ENCODE data around the gene FMNL3. TPM values are rescaled to one million over a fixed set of nuclear protein-coding genes. Genes with fewer than 3 reads are reported as not detected.

FMNL3 gene
- total and polyA plus RNA-seq, 2 of the 13 experiments (the other 11 are each of a cell fraction or from before 2014, with no cell fraction given): 0.44 to 1.1 TPM

DNA sequence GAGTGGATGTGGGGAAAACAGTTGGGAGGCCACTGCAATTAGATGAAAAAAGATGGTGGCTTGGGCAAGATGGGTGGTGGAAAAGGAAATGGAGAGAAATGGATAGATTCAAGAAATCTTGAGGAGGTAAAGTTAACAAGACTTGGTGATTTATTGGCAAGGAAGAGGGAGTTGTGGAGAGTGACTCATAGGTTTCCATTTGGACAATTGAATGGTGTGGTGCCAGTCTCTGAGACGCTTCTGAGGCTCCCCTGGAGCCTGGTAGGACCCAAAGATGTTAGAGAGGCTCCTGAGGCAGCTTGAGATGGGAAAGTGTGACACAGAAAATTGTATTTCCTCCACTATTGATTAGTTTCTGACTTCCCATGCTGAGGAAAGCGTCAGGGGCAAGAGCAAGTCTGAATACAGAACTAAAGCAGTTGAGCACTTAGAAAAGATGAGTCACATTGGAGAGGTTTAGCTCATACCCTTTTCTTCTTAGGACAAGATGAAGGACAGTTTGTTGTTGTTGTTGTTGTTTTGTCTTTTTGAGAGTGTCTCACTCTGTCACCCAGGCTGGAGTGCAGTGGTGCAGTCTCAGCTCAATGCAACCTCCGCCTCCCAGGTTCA is 79.3 kb downstream of the FMNL3 start (continued):
- TF ChIP-seq, protein P1, sequence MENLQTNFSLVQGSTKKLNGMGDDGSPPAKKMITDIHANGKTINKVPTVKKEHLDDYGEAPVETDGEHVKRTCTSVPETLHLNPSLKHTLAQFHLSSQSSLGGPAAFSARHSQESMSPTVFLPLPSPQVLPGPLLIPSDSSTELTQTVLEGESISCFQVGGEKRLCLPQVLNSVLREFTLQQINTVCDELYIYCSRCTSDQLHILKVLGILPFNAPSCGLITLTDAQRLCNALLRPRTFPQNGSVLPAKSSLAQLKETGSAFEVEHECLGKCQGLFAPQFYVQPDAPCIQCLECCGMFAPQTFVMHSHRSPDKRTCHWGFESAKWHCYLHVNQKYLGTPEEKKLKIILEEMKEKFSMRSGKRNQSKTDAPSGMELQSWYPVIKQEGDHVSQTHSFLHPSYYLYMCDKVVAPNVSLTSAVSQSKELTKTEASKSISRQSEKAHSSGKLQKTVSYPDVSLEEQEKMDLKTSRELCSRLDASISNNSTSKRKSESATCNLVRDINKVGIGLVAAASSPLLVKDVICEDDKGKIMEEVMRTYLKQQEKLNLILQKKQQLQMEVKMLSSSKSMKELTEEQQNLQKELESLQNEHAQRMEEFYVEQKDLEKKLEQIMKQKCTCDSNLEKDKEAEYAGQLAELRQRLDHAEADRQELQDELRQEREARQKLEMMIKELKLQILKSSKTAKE (CRISPR knock-in tag; IDR thresholded peaks at IDR 0.05; ENCODE audit: borderline replicate concordance): no peak
- TF ChIP-seq GATAD1 (CRISPR knock-in tag; IDR thresholded peaks at IDR 0.05): no peak

DNA sequence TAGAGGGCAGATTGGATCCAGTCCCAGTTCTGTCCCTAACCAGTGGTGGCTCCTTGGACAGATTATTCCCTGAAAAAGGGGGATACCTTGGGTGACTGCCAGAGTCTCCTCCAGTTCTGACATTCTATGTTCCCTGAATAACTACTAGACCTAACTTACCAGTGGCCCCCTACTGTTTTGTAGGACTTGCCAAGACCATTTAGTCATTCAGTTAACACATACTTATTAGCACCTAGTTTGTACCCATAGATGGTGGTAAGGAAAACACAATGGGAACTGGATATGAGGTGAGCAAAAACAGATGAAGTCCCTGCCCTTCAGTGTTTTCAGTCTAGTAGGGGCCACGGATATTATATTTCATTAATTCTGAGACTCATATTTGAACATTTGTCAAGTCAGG is 80.4 kb downstream of the FMNL3 start:
- in situ Hi-C loops (cut with HindIII; ENCODE audit: extremely low pct_ligation_motif_present, low pct_unique_long_range_greater_than_20kb): no loop called here
- POLR2A ChIA-PET: no interaction called here

More for the DNA sequence above, 80.4 kb downstream of the FMNL3 start:
- H3K79me2 ChIP-seq (ENCODE audit: insufficient read depth, low read length): no peaks in the 10 kb centered on the region
- ATAC-seq: no peak
- no peaks in the 10 kb centered on the region for H3K27me3 ChIP-seq (ENCODE audit: control insufficient read depth in 1 of 2, insufficient read depth in 2 of 2, low read length in 2 of 2)
- H3K36me3 ChIP-seq (replicated peaks in 1 of 2; ENCODE audit: control insufficient read depth in 1 of 2, insufficient read depth in 2 of 2, low read length in 2 of 2): no peaks in the 10 kb centered on the region
- 84% methylated on average over 1 of the region's 1 CpG for WGBS (ENCODE audit: low lambda C conversion rate)
- no peak for FAIRE-seq
- CTCF ChIA-PET (ENCODE audit: low intra/inter-chr PET ratio, low total read pairs): no interaction called here
- no peak overlapping the region for H2AFZ ChIP-seq (ENCODE audit: low read length)
- peaks cover 18% of the 10 kb centered on the region for H3K4me1 ChIP-seq (ENCODE audit: insufficient read depth, low read length)
- H3K9ac ChIP-seq (ENCODE audit: insufficient read depth, low read depth, low read length): no peak overlapping the region
- DNase-seq (ENCODE audit: low spot score): no peak
- no peak for TF ChIP-seq ZNF33A (CRISPR knock-in tag; IDR thresholded peaks at IDR 0.05; ENCODE audit: borderline replicate concordance)
- TF ChIP-seq NAIF1 (CRISPR knock-in tag; IDR thresholded peaks at IDR 0.05; ENCODE audit: borderline replicate concordance): no peak
- TF ChIP-seq ZBTB38 (CRISPR knock-in tag; IDR thresholded peaks at IDR 0.05): no peak
- no peak for TF ChIP-seq AGO1 (IDR thresholded peaks at IDR 0.05; ENCODE audit: low read depth, low read length, poor library complexity, severe bottlenecking)
- TF ChIP-seq FOSL2 (CRISPR knock-in tag; IDR thresholded peaks at IDR 0.05): no peak
- no peak for TF ChIP-seq AGO2 (optimal IDR thresholded peaks at IDR 0.05; ENCODE audit: low read depth, low read length)
- TF ChIP-seq, protein P2, sequence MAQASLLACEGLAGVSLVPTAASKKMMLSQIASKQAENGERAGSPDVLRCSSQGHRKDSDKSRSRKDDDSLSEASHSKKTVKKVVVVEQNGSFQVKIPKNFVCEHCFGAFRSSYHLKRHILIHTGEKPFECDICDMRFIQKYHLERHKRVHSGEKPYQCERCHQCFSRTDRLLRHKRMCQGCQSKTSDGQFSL (CRISPR knock-in tag; IDR thresholded peaks at IDR 0.05): no peak
- no peak for TF ChIP-seq ZNF766 (CRISPR knock-in tag; IDR thresholded peaks at IDR 0.05; ENCODE audit: borderline replicate concordance)
- TF ChIP-seq MLLT10 (CRISPR knock-in tag; IDR thresholded peaks at IDR 0.05): no peak
- TF ChIP-seq RAD51 (IDR thresholded peaks at IDR 0.05; ENCODE audit: borderline replicate concordance): no peak
- TF ChIP-seq, protein P3, sequence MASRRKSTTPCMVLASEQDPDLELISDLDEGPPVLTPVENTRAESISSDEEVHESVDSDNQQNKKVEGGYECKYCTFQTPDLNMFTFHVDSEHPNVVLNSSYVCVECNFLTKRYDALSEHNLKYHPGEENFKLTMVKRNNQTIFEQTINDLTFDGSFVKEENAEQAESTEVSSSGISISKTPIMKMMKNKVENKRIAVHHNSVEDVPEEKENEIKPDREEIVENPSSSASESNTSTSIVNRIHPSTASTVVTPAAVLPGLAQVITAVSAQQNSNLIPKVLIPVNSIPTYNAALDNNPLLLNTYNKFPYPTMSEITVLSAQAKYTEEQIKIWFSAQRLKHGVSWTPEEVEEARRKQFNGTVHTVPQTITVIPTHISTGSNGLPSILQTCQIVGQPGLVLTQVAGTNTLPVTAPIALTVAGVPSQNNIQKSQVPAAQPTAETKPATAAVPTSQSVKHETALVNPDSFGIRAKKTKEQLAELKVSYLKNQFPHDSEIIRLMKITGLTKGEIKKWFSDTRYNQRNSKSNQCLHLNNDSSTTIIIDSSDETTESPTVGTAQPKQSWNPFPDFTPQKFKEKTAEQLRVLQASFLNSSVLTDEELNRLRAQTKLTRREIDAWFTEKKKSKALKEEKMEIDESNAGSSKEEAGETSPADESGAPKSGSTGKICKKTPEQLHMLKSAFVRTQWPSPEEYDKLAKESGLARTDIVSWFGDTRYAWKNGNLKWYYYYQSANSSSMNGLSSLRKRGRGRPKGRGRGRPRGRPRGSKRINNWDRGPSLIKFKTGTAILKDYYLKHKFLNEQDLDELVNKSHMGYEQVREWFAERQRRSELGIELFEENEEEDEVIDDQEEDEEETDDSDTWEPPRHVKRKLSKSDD (CRISPR knock-in tag; IDR thresholded peaks at IDR 0.05; ENCODE audit: low read depth): no peak
- no peak for TF ChIP-seq JUN (CRISPR knock-in tag; IDR thresholded peaks at IDR 0.05)
- TF ChIP-seq KAT2B (IDR thresholded peaks at IDR 0.05; ENCODE audit: borderline replicate concordance, low read depth, low read length): no peak
- TF ChIP-seq, protein P4, sequence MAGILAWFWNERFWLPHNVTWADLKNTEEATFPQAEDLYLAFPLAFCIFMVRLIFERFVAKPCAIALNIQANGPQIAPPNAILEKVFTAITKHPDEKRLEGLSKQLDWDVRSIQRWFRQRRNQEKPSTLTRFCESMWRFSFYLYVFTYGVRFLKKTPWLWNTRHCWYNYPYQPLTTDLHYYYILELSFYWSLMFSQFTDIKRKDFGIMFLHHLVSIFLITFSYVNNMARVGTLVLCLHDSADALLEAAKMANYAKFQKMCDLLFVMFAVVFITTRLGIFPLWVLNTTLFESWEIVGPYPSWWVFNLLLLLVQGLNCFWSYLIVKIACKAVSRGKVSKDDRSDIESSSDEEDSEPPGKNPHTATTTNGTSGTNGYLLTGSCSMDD (CRISPR knock-in tag; IDR thresholded peaks at IDR 0.05): no peak
- no peak for TF ChIP-seq HOXA3 (CRISPR knock-in tag; IDR thresholded peaks at IDR 0.05)
- no peak for TF ChIP-seq NFRKB (IDR thresholded peaks at IDR 0.05)
- TF ChIP-seq ZFP36L1 (CRISPR knock-in tag; IDR thresholded peaks at IDR 0.05): no peak
- no TSS peak for BruUV-seq (replicated peaks)
- no peaks in the 10 kb centered on the region for H4K20me1 ChIP-seq (ENCODE audit: insufficient read depth, low read length)
- H3K4me3 ChIP-seq (replicated peaks in 1 of 3; ENCODE audit: insufficient read depth in 1 of 3, low read depth in 2 of 3, low read length in 3 of 3): no peak overlapping the region
- H3K4me2 ChIP-seq (ENCODE audit: low read depth, low read length): no peak overlapping the region
- H3K27ac ChIP-seq (ENCODE audit: extremely low read length, insufficient read depth, low read length): no peak overlapping the region
- no peaks in the 10 kb centered on the region for H3K9me3 ChIP-seq (ENCODE audit: low read length)
- intact Hi-C loops (cut with micrococcal nuclease; ENCODE audit: unreplicated experiment): no loop called here
